Stimulated activated effector memory CD8-positive, alpha-beta T cell treated with anti-CD3 and anti-CD28 coated beads, Interleukin-12 subunit alpha, Interleukin-12 subunit beta, amount 100 ng/mL, for 72 hours (primary cell): ENCODE results near the gene ARHGAP45.

Experiments used
- ATAC-seq: fragments of 150-1000 bp; cut with Tn5 transposase; 2 replicates; pipeline ENCODE4 v1.10.0; 2021
- DNase-seq, 2 donors: peaks; one replicate each; pipeline ENCODE4 v3.0.0; 2021 to 2022; ENCODE audit warnings: low spot score in 2 of 2
- H3K27ac Mint-ChIP-seq: one replicate; pipeline ENCODE4 v1.8.0; 2022; ENCODE audit warnings: mild to moderate bottlenecking, mixed read lengths
- H3K36me3 Mint-ChIP-seq: one replicate; pipeline ENCODE4 v1.8.0; 2022; ENCODE audit warnings: mild to moderate bottlenecking, mixed read lengths
- H3K4me1 Mint-ChIP-seq: one replicate; pipeline ENCODE4 v1.8.0; 2022; ENCODE audit warnings: mixed read lengths
- H3K4me3 Mint-ChIP-seq: one replicate; pipeline ENCODE4 v1.8.0; 2022; ENCODE audit warnings: mild to moderate bottlenecking, mixed read lengths
- H3K9me3 Mint-ChIP-seq: one replicate; pipeline ENCODE4 v1.8.0; 2022; ENCODE audit warnings: mixed read lengths

ARHGAP45 gene

DNA sequence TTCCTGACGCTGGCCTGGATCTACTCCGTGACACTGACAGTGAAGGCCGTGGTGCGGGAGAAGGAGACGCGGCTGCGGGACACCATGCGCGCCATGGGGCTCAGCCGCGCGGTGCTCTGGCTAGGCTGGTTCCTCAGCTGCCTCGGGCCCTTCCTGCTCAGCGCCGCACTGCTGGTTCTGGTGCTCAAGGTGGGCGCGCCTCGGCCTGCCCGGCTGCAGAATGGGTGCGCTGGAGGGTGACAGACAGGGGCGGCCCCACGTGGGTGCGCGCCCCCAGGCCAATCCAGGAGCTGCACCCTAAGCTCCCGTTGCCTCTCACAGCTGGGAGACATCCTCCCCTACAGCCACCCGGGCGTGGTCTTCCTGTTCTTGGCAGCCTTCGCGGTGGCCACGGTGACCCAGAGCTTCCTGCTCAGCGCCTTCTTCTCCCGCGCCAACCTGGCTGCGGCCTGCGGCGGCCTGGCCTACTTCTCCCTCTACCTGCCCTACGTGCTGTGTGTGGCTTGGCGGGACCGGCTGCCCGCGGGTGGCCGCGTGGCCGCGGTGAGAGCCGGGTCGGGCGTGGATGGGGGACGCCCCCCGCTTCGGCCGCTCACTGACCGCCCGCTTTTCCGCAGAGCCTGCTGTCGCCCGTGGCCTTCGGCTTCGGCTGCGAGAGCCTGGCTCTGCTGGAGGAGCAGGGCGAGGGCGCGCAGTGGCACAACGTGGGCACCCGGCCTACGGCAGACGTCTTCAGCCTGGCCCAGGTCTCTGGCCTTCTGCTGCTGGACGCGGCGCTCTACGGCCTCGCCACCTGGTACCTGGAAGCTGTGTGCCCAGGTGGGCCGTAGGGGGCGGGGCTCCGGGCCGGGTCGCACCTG lies 19.9 kb upstream of the ARHGAP45 start:
- H3K4me1 Mint-ChIP-seq: peaks cover 11% of the 10 kb centered on the region
- no peaks in the 10 kb centered on the region for H3K36me3 Mint-ChIP-seq
- H3K27ac Mint-ChIP-seq: no peak overlapping the region
- ATAC-seq (peak; percentile 36), DNase-seq (no peak)
- no peaks in the 10 kb centered on the region for H3K9me3 Mint-ChIP-seq
- H3K4me3 Mint-ChIP-seq: no peak overlapping the region

DNA sequence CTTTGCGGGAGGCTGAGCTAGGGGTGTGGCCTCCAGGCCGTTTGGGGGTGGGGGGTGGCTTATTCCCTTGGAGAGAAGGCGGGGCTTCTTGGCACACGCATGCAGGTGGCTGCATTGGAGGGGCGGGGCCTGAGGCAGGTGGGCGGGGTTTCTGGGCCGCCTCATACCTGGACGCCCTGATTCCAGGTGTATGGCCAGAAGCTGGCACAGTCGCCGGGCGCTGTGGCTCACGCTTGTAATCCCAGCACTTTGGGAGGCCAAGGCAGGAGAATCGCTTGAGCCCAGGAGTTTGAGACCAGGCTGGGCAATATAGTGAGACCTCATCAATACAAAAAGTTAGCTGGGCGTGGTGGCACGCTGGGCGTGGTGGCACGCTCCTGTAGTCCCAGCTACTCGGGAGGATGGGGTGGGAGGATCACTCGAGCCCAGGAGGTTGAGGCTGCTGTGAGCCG lies 19.2 kb upstream of the ARHGAP45 start:
- Mint-ChIP-seq H3K36me3 (peaks cover 4% of the 10 kb centered on the region), H3K27ac (no peak overlapping the region), H3K4me1 (peaks cover 11% of the 10 kb centered on the region), H3K4me3 (no peak overlapping the region), H3K9me3 (no peaks in the 10 kb centered on the region)
- ATAC-seq (no peak), DNase-seq (no peak)

DNA sequence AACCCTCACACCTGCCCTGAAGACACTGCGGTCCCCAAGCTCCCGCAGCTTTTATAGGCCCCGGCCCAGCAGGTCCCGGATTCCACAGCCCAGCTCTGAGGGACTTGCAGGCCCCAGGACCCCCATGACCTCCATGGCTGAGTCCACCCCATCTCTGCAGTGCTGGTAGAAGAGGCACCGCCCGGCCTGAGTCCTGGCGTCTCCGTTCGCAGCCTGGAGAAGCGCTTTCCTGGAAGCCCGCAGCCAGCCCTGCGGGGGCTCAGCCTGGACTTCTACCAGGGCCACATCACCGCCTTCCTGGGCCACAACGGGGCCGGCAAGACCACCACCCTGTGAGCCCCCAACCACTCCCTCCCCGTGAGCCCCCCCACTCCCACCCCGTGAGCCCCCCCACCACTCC lies 17.9 kb upstream of the ARHGAP45 start:
- DNase-seq: no peak
- Mint-ChIP-seq H3K4me3 (no peak overlapping the region), H3K9me3 (no peaks in the 10 kb centered on the region), H3K36me3 (peaks cover 6% of the 10 kb centered on the region), H3K27ac (no peak overlapping the region), H3K4me1 (peaks cover 11% of the 10 kb centered on the region)
- no peak for ATAC-seq

DNA sequence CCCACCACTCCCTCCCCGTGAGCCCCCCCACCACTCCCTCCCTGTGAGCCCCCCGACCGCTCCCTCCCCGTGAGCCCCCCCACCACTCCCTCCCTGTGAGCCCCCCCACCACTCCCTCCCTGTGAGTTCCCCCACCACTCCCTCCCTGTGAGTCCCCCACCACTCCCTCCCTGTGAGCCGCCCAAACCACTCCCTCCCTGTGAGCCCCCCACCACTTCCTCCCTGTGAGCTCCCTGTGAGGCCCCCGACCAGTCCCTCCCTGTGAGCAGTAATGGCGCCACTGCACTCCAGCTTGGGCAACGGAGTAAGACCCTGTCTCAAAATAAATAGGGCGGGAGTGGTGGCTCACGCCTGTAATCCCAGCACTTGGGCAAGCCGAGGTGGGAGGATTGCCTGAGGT lies 17.2 kb upstream of the ARHGAP45 start:
- DNase-seq (no peak), ATAC-seq (no peak)
- Mint-ChIP-seq H3K4me3 (no peak overlapping the region), H3K27ac (no peak overlapping the region), H3K36me3 (peaks cover 6% of the 10 kb centered on the region), H3K4me1 (peaks cover 11% of the 10 kb centered on the region), H3K9me3 (no peaks in the 10 kb centered on the region)

DNA sequence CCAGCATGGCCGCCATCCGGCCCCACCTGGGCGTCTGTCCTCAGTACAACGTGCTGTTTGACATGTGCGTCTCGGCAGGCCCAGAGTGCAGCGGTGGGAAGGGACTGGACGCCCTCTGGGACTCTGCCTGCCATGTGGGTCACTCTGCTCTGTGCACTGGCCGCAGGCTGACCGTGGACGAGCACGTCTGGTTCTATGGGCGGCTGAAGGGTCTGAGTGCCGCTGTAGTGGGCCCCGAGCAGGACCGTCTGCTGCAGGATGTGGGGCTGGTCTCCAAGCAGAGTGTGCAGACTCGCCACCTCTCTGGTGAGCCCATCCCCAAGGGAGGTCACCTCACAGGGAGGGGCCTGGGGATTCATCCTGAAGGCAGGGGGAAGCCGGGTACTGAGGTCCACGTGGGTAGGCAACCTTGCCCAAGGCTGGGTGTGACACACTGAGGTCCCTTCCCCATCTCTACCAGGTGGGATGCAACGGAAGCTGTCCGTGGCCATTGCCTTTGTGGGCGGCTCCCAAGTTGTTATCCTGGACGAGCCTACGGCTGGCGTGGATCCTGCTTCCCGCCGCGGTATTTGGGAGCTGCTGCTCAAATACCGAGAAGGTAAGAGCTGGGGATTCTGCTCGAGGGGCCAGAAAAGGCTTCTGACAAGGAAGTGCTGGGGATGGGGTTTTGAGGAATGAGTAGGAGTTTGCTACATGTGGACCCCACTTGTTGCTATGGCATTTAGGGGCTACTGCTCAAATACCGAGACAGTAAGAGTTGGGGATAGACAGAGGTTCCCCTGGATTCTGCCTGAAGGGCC lies 15.8 kb upstream of the ARHGAP45 start:
- no peaks in the 10 kb centered on the region for H3K9me3 Mint-ChIP-seq
- ATAC-seq (no peak), DNase-seq (no peak)
- peak overlapping the region; percentile 87 for H3K27ac Mint-ChIP-seq
- H3K4me3 Mint-ChIP-seq: no peak overlapping the region
- H3K4me1 Mint-ChIP-seq: peaks cover 6% of the 10 kb centered on the region
- peaks cover 6% of the 10 kb centered on the region for H3K36me3 Mint-ChIP-seq

DNA sequence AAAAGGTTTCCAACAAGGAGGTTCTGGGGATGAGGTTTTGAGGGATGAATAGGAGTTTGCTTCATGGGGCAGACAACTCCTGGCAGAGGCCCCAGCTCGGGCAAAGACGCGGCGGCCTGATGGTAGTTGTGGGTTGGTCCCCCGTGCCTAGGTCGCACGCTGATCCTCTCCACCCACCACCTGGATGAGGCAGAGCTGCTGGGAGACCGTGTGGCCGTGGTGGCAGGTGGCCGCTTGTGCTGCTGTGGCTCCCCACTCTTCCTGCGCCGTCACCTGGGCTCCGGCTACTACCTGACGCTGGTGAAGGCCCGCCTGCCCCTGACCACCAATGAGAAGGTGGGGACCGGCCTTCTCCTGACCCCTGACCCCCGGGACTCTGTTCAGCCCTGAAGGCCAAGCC lies 15.2 kb upstream of the ARHGAP45 start:
- no peak for ATAC-seq
- H3K27ac Mint-ChIP-seq: peak overlapping the region; percentile 87
- no peak overlapping the region for H3K4me3 Mint-ChIP-seq
- H3K9me3 Mint-ChIP-seq: no peaks in the 10 kb centered on the region
- H3K4me1 Mint-ChIP-seq: peaks cover 11% of the 10 kb centered on the region
- peaks cover 6% of the 10 kb centered on the region for H3K36me3 Mint-ChIP-seq
- no peak for DNase-seq

DNA sequence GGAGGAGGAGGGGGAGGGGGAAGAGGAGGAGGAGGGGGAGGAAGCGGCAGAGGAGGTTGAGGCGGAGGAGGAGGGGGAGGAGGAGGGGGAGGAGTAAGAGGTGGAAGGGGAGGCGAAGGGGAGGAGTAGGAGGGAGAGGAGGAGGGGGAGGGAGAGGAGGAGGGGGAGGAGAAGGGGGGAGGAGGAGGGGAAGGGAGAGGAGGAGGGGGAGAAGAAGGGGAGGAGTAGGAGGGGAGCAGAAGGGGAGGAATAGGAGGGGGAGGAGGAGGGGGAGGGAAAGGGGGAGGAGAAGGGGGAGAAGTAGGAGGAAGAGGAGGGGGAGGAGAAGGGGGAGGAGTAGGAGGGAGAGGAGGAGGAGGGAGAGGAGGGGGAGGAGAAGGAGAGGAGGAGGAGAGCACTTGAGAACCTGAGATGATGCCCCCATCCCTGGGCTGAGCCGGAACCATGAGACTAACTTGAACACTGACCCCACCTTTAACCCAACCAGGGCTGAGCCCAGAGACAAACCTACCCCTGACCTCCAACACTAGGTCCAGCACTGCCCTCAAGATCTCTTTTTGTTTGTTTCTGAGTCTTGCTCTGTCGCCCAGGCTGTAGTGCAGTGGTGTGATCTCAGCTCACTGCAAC lies 14.5 kb upstream of the ARHGAP45 start:
- Mint-ChIP-seq H3K4me3 (no peak overlapping the region), H3K4me1 (peaks cover 18% of the 10 kb centered on the region), H3K36me3 (peaks cover 6% of the 10 kb centered on the region), H3K27ac (peak overlapping the region; percentile 87), H3K9me3 (no peaks in the 10 kb centered on the region)
- ATAC-seq (no peak), DNase-seq (no peak)

DNA sequence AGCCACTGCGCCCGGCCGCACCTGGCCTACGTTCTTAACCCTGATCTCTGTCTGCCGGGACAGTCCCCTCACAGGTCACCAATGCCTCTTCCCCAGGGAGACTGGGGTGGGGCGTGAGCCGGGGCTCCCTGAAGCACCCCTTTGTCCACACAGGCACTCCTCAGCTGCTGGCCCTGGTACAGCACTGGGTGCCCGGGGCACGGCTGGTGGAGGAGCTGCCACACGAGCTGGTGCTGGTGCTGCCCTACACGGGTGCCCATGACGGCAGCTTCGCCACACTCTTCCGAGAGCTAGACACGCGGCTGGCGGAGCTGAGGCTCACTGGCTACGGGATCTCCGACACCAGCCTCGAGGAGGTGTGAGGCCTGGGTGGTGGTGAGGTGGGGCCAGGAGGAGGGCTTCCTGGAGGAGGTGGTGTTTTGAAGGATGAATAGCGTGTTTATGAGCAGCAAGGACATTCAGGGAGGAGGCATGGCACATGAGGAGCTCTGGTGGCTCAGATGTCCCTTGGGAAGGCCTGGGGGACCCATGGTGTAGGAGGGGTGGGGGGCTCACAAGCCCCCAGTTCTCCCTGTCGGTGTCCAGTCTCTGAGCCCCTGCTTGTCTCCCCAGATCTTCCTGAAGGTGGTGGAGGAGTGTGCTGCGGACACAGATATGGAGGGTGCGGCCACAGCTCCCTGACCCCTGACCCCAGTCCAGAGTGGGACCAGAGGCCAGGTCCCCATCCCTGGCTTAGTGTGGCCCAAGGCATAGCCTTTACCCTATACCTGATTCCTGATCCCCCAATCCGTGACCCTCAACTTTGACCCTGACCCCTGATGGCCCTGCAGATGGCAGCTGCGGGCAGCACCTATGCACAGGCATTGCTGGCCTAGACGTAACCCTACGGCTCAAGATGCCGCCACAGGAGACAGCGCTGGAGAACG lies 13.5 kb upstream of the ARHGAP45 start:
- Mint-ChIP-seq H3K36me3 (peaks cover 6% of the 10 kb centered on the region), H3K9me3 (no peaks in the 10 kb centered on the region), H3K4me3 (no peak overlapping the region), H3K4me1 (peaks cover 28% of the 10 kb centered on the region), H3K27ac (peak overlapping the region; percentile 68)
- ATAC-seq (no peak), DNase-seq (no peak)

DNA sequence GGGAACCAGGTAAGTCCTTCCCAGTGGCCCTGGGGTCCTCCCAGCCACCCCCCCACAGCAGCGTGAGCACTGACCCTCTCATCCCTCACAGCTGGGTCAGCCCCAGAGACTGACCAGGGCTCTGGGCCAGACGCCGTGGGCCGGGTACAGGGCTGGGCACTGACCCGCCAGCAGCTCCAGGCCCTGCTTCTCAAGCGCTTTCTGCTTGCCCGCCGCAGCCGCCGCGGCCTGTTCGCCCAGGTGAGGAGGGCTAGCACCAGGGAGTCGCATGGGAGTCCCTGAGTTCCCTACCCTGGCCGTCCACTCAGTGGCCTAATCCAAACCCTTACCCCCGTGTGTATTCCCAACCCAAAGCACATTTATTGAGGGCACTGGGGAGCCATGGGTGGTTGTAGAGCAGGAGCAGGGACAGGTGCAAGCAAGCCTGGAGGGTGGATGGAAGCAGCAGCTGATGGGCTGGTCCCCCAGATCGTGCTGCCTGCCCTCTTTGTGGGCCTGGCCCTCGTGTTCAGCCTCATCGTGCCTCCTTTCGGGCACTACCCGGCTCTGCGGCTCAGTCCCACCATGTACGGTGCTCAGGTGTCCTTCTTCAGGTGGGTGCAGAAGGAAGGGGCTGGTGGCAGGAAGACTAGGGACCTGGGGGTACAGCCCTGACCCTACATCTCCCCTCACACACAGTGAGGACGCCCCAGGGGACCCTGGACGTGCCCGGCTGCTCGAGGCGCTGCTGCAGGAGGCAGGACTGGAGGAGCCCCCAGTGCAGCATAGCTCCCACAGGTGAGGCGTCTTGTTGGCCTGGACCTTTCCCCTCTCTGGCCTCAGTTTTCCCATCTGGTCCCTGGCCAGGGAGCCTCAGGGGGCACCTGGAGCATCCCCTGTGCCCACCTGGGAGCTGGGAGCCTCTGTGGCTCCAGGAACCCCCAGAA lies 12.6 kb upstream of the ARHGAP45 start:
- no peak overlapping the region for H3K27ac Mint-ChIP-seq
- H3K36me3 Mint-ChIP-seq: peaks cover 6% of the 10 kb centered on the region
- peaks cover 29% of the 10 kb centered on the region for H3K4me1 Mint-ChIP-seq
- DNase-seq (no peak), ATAC-seq (no peak)
- no peaks in the 10 kb centered on the region for H3K9me3 Mint-ChIP-seq
- no peak overlapping the region for H3K4me3 Mint-ChIP-seq

DNA sequence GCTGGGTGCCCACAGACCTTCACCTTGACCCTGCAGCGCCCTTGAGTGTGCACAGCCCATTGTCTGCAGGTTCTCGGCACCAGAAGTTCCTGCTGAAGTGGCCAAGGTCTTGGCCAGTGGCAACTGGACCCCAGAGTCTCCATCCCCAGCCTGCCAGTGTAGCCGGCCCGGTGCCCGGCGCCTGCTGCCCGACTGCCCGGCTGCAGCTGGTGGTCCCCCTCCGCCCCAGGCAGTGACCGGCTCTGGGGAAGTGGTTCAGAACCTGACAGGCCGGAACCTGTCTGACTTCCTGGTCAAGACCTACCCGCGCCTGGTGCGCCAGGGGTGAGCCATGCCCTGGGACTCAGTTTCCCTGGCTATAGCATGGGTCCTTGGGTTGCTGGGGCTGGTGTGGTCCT lies 11.9 kb upstream of the ARHGAP45 start:
- Mint-ChIP-seq H3K9me3 (no peaks in the 10 kb centered on the region), H3K36me3 (peaks cover 6% of the 10 kb centered on the region), H3K4me3 (no peak overlapping the region), H3K4me1 (peaks cover 29% of the 10 kb centered on the region), H3K27ac (no peak overlapping the region)
- no peak for ATAC-seq
- no peak for DNase-seq

DNA sequence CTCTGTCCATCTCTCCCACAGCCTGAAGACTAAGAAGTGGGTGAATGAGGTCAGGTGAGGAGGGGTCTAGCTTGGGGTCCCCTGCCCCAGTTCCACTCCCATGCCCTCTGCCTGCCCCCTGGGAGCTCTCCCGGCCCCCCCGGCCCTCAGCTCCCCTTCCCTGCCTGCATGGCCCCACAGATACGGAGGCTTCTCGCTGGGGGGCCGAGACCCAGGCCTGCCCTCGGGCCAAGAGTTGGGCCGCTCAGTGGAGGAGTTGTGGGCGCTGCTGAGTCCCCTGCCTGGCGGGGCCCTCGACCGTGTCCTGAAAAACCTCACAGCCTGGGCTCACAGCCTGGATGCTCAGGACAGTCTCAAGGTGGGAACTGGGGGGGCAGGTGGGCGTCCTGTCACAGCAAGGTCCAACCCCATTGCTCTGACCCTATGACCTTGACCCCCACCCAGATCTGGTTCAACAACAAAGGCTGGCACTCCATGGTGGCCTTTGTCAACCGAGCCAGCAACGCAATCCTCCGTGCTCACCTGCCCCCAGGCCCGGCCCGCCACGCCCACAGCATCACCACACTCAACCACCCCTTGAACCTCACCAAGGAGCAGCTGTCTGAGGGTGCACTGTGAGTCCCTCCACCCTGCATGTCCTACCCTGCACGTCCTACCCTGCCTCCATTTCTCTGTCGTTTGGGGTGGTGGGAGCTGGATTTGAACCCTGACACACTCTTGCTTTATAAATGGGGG lies 10.9 kb upstream of the ARHGAP45 start:
- DNase-seq (no peak), ATAC-seq (no peak)
- Mint-ChIP-seq H3K27ac (no peak overlapping the region), H3K4me3 (no peak overlapping the region), H3K4me1 (peaks cover 29% of the 10 kb centered on the region), H3K9me3 (no peaks in the 10 kb centered on the region), H3K36me3 (peaks cover 6% of the 10 kb centered on the region)

DNA sequence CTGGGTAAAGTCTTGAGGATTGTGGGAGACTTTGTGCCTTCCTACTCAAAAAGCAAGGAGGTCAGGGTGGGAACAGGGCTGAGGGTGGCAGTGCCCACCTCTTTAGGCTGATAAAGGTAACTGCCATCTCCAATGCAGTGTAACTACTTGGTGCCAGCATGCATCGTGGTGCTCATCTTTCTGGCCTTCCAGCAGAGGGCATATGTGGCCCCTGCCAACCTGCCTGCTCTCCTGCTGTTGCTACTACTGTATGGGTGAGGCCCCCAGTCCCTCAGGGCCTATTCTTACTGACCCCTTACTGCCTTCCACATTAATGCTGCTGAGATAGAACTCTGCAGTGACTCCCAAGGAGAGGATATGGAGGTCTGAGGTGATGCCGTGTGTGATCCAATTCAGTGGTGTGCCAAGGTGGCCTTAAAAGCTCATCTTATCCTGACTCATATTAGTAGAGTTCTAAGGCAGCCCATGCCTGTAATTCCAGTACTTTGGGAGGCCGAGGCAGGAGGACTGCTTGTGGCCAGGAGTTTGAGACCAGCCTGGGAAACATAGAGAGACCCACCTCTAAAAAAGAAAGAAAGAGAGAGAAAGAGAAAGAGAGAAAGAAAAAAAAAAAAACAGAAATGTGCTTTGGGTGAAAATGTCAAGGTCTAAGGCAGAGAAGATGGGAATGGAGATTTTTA lies 9.7 kb upstream of the ARHGAP45 start:
- peaks cover 10% of the 10 kb centered on the region for H3K36me3 Mint-ChIP-seq
- ATAC-seq (peak; percentile 78), DNase-seq (no peak)
- no peak overlapping the region for H3K4me3 Mint-ChIP-seq
- H3K27ac Mint-ChIP-seq: peak overlapping the region; percentile 90
- peaks cover 25% of the 10 kb centered on the region for H3K4me1 Mint-ChIP-seq
- no peaks in the 10 kb centered on the region for H3K9me3 Mint-ChIP-seq

DNA sequence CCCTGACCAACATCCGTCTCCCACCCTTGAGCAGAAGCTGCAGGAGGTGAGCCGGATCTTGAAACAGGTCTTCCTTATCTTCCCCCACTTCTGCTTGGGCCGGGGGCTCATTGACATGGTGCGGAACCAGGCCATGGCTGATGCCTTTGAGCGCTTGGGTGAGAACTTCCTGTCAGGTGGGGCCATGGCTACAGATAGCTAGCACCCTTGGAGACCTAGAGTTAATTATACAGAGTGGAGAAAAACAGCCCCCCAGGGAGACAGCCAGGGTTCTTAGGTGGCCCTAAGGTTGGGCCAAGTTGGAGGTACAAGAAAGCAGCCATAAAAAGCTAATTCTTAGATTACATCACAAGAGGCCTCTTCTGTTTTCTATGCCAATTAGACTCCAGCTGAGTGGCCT lies 8.9 kb upstream of the ARHGAP45 start:
- Mint-ChIP-seq H3K36me3 (peaks cover 8% of the 10 kb centered on the region), H3K27ac (peak overlapping the region; percentile 90), H3K4me1 (peaks cover 29% of the 10 kb centered on the region), H3K4me3 (no peak overlapping the region), H3K9me3 (no peaks in the 10 kb centered on the region)
- DNase-seq: no peak
- no peak for ATAC-seq
